ENCODE results near the gene TRAK1.

TRAK1 gene

DNA sequence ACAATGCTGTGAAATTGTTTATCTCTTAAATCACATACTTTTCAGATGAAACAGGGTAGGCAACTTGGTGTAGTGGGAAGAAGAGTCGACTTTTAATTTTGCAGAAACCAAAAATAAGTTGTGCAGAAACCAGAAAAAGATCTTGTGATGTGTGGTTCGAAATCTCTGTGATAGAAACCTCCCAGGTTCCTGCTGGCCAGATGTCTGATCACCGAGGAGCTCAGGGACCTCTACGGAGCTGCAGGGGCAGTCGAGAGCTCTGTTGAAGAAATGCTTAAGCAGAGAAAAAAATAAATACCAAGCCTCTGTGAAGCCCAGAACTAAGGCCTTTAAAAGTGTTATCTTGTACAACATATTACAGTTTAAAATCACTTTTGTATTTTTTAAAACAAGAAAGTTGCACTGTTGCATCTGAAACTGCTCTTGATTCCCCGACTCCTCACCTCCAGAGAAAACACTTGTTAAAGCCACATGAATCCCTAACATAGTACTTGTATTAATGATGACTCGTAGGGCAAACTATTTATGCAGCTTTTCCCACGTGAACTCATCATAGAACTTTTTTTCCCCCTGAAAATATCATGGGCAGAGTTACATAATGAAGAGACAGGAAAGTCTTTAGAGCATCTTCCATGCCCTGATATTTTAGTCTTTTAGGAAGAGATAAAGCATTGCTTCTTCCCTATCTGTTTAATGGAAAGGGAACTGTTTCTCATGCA, 123.6 kb downstream of the TRAK1 start:
- DNase-seq = no peak

DNA sequence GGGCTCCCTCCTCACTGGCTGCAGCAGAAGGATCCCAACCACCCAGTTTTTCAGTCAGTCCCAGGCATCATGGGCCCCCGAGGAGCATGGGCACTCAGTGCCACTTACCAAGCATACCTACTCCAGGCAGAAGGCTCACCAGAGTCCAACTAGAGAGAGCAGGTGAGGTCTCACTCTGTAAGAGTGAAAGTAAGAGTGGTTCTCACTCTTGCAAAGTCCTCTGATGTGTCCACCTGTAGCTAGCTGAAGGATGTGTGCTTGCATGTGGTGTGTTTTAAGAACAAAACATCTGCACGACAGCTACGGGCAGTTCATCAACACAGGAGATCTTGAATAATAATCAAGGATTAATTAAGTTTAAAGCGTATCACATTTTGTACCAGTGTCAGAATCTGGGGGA, 125.1 kb downstream of the TRAK1 start:
- no peak for DNase-seq

DNA sequence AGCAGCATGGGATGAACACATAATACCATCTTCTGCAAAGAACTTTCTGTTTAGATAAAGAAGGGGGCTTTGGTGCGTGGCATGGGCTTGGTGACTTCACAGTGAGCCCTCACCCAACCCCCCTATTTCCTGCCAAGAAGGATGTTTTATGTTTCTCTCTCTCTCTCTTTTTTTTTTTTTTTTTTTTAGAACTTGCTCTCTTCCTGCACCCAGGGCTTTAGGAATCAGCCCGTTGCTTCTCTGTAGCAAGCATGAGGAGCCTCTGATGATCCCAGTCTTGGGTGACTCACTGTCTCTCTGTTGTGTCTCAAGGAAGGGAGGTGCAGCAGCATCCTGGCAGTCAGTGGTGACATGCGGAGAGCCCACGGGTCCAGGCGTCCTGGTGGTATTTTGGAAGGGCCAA, 125.8 kb downstream of the TRAK1 start:
- DNase-seq = no peak

DNA sequence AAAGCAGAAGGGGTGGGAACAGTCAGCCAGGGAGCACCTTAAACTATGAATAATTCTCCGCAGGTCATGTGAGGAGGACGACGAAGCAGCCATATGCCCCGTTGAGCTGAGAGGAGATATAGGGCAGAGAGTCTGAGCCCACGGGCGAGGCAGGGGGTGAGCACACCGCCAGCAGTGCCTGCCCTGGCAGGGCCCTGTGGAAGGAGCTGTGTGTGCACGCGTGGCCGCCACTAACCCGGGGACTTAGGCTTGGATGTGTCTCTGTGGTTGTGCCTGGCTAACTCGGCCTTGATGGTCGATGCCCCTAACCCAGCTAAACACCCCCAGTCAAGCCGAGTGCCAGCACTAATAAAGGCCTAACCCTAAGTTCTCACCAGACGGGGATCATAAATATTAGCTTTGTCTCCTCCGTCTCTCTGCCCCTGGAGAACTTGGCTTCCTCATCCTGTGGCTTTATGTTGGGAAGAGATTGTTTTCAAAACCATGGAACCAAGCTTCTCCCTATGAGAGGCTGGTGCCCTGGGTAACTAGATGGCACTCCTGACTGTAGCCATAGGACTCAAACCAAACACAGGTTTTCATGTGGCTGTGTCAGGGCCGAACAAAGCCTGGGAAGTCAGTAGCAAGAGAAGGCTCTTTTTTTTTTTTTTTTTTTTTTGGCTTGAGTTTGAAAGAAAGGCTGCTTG, 129.4 kb downstream of the TRAK1 start:
- DNase-seq = no peak

DNA sequence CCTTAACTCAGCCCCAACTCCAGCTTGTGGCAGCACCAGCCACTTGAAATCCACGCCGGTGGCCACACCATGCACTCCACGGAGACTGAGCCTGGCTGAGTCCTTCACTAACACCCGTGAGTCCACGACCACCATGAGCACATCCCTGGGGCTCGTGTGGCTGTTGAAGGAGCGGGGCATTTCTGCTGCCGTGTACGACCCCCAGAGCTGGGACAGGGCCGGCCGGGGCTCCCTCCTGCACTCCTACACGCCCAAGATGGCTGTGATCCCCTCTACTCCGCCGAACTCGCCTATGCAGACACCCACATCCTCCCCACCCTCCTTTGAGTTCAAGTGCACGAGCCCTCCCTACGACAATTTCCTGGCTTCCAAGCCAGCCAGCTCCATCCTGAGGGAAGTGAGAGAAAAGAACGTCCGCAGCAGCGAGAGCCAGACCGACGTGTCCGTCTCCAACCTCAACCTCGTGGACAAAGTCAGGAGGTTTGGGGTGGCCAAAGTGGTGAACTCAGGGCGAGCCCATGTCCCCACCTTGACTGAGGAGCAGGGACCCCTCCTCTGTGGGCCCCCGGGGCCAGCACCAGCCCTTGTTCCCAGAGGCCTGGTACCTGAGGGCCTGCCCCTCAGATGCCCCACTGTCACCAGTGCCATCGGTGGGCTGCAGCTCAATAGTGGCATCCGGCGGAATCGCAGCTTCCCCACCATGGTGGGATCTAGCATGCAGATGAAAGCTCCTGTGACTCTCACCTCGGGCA, 132.0 kb downstream of the TRAK1 start:
- no peak for DNase-seq

DNA sequence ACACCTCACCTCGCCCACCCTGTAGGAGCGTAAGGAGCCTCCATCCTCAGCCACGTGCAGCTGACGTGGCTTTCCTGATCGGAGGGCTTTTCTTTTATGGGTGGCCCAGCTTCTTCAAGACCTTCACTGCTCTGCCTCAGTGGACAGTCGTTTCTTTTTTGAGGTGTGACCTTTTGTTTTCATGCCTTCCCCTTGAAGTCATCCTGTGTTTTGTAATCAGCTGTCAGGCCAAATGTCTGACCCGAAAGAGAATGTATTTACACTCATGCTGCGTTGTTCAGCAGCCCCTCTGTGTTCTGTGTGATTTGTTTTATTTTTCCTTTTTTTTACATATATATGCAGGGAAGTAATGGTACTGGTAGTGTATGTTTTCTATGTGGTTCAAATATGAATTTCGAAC, 133.0 kb downstream of the TRAK1 start:
- no peak for DNase-seq

DNA sequence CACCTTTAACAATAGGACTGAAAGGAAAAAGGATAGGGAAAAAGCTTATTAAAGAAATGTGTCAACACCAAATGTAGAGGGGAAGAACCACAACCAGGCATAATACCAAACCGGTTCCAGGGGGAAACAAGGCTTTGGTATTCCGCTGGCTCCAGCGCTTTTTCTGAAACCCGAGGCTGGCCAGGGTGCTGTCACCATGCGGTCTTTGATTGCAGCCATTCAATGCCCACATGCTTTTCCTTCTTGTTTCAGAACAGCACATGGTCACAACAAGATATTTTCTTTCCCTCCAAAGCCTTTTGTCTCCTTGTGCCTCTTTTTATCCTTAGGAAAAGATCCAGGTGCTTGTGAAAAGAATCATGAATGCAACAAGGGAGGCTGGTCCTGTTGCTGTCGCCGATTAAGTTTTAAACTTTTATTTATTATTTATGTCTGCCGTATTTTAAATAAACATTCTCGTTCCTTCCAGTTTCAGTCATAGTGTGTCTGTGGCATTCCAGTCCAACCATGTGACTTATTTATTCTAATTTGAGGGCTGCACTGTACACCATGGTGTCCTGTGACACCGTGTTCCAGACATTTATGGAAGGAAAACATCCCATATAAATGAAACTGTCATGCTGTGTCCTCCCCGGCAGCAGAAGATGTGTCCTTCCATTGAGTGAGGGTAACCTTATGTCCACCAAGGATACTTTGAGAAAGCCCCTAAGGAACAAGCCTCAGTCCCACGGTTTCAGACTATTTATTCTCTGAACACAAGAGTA, 133.7 kb downstream of the TRAK1 start:
- DNase-seq = no peak

DNA sequence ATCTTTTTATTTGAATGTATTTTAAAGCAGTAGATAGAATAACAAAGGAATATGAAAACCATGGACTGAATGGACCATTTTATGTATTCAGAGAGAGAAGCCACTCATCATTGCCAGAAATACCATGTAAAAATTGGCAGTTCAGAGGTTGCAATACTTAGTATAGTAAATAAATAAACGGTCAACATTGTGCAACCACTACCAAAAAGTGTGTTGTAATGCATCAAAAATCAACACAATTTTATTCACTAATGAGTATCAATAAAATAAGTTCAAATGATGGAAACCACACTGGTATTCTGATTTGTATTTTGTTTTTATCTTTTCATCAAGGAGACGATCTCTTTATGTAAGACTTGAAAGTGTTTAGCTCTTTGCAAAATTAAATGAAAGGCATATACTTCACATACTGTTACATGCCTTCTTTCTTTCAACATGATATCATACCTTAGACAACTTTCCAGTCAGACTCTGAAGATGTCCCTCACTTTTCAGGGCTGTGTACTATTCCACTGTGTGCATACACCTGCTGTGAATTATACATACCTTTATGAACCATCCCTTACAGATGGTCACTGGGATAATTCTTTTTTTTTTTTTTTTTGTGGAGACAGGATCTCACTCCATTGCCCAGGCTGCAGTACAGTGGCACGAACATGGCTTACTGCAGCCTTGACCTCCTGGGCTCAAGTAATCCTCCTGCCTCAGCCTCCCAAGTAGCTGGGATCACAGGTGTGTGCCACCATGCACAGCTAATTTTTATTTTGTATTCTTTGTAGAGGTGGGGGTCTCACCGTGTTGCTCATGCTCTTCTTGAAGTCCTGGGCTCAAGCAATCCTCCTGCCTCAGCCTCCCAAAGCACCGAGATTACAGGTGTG, 134.6 kb downstream of the TRAK1 start:
- no peak for DNase-seq

DNA sequence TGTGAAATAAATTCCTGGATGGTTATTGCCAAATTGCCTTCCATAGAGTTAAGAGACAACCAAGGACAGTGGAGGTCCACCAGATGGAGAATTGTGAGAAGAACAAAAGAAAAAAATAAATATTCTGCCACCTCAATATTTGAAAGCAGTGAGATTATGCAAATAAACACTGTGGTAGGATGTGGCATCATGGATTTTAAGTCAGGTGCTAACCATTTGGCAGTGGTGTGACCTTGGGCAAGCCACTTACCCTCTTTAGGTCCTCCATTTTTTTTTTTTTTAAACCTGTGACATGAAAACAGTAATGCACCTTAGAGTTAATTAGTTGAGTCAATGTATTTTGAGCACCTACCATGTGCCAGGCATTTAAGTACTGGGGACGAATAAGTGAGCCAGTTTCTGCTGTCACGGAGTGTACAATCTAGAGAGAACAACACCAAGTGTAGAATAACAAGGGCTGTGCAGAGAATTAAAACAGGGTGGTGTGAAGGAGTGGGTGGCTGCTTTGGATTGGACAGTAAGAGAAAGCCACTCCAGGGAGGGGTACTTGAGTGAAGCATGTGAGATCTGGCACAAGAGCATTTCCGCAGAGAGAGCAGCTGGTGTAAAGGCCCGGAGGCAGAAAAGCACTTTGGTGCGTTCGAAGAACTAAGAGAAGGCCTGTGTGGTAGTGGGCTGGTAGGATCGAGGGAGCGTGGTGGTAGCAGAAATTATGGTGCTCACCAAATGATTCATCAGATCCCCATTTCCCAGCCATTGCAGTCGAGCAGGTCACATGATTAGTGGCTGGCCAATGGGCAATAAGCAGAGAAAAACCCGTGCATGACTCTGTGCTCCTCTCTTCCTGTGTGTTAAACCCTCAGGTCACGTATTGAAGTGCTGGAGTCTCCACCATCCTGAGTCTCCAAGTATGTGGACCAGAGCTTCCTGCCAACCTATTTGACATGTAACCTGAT, 135.6 kb downstream of the TRAK1 start:
- no peak for DNase-seq

DNA sequence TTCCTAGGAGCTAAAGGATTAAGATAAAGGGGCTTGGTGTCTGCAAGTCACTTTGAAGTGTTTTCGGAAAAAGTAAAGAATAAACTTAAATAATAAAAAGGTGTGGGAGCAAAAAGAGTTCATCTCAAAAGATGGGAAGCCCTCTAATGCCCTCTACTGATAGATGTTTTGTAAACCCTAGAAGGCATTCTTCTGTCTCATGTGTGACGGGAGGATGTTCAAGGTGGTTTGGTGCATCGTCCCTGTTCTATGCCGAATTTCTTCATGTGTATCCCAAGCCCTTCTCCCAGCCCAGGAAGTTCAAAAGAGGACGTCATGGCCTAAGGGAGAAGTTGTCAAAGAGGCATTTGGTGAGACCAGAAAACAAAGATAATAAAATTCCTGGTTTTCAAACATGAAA, 137.6 kb downstream of the TRAK1 start:
- DNase-seq = no peak

DNA sequence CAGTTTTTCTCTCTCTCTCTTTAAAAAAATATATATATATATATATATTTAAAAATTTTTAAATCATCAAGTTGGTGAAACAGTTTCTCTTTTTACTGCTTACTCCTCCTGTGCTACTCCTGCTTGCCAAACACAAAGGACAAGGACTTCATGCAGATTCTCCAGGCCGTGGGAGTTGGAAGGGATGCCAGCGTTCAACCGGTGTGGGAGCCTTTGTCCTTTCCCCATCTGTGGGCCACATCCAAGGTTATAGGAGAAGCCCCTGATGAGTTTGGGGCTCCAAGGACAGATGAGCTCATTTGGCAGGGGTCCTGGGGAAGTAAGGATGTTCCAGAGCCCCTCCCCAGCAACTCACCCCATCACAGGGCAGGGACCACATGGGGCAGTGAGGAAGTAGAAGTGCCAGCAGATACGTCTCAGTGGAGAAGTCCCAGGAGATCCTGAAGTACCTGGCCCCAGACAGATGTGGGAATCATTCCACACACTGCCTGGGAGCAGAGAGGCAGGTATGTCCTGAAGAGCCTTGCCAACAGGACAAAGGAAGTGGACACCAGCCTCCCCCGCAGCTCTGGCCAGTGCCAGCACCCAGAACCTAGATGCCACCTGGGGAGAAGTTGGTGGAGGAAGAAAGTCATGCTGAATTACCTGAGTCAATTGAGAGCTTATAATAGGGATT, 138.2 kb downstream of the TRAK1 start:
- no peak for DNase-seq

DNA sequence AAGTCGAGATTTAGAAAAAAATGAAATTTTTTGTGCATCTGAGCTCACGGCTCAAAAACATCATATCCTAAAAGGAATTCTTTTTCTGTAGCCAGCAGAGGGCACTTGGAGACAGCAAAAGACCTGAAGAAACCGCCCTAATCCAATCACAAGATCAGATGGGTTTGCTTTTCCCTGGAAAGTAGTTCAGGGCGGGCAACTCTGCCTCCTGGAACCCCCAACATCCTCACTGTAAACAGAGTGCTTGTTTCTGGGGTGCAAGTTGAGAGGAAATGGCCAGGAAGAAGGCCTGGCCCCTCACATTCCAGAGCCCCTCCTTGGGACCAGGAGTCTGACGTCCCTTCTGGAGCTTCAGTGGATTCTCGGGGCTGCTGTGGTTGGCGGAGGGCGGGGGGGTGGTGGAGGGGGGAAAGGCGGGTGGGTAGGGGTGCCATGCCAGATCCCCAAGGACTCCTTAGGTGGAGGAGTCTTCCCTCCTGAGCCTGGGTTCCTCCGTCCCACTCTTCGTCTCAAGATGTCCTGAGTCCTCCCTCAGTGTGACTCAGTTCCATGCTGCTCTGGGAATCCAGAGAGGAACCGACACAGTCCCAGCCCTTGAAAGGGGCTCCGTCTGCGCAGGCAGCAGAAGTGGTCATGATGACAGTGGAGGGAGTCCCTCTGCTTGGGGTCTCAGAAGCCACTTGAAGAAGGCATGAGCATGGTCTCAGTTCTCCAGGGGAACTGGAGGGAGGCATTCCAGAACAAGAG, 139.0 kb downstream of the TRAK1 start:
- DNase-seq = peak; percentile 4

DNA sequence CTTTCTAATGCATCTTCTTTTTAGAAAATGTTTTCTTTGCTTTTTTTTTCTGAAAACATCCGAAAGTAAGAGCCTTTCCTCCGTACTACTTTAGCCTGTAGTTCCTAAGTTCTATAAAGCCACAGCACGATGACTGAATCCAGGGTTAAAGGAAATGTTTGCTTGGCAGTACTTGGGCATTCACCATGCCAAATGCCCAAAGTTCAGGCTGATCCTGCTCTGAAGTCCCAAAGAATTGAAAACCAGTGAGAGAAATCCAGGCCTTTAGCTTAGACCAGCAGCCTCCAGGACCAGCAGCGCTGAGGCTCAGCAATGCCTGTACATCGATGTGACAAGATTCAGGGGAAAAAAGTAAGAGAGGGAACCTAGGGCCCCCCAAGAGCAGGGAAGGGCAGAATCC, 139.7 kb downstream of the TRAK1 start:
- no peak for DNase-seq

DNA sequence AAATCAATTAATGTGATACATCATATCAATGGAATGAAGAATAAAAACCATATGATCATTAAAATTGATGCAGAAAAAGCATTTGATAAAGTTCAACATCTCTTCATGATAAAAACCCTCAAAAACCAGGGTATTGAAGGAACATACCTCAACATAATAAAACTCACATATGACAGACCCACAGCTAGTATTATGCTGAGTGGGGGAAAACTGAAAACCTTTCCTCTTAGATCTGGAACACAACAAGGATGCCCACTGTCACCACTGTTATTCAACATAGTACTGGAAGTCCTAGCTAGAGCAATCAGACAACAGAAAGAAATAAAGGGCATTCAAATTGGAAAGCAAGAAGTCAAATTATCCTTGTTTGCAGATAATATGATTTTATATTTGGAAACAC, 144.4 kb downstream of the TRAK1 start:
- no peak for DNase-seq

DNA sequence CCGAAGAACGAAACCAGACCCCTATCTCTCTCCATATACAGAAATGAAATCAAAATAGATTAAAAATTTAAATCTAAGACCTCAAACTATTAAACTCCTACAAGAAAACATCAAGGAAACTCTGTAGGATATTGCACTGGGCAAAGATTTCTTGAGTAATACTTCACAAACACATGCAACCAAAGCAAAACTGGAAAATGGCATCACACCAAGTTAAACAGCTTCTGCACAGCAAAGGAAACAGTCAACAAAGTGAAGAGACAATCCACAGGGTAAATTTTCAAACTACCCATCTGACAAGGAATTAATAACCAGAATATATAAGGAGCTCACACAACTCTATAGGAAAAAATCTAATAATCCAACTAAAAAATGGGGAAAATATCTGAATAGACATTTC, 145.5 kb downstream of the TRAK1 start:
- no peak for DNase-seq

DNA sequence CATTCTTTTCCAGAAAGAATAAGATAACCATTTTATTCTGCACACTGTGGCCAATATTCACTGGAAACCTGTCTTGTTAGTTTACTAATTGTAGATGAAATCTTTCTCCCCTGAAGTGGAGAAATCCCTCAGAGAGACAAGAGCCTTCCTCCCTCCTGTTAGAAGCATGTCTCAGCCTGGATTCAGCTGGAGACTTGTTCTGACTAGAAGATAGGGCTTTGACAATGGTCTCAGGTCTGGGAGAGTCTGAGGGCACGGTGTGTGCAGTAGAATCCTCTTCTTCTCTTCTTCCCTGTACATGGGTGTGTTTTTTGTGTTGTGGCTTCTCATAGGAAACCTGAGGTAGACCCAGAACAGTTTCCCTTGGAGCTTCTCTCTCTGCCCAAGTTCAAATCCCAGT, 154.9 kb downstream of the TRAK1 start:
- no peak for DNase-seq

DNA sequence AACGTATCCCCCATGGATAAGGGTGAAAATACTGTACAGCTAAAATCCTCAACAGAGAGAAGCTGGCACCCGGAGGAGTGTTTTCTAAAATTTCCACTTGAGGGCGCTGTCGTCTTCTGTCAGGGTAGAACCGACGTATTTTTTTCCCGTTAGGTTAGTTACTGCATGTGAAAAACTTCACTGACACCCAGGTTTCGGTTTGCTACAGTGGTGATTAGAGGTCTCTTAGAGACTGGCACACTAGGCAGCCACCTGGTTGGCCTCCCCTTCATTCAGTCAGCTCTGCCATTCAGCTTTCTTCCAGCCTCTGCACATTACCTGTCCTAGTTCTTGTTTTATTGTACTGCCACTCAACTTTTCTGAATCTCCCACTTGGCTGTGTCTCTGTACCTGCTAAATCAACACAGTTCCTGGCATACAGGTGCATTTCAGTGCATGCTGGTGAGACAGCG, 156.4 kb downstream of the TRAK1 start:
- no peak for DNase-seq

DNA sequence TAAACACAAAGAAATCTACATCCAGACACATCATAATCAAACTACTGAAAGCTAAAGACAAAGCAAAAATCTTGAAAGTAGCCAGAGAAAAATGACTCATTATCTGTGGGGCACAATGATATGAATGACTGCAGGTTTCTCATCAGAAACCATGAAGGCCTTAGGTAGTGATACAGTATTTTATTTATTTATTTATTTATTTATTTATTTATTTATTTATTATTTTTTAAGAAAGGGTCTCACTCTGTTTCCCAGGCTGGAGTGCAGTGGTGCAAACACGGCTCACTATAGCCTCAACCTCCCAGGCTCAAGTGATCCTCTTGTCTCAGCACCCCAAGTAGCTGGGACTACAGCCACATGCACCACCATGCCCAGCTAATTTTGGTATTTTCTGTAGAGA, 159.6 kb downstream of the TRAK1 start:
- DNase-seq = no peak

DNA sequence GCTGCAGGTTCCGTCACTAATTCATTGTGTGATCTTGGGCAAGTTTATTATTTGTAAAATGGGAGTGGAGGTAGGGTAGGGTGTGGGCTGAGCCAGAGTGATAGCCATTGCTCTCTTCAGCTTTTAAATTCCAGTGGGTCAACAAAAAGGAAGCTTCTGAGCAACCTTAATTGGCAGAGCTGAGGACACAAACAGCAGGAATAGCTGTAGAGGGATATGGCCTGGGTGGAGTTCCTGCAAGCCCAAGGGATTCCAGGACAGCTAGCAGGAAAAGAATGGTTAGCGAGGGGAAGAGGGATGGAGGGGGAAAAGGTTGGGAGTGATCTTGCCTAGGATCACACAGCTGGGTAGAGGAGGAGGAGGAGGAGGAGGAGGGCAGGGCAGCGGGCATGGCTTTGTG, 163.4 kb downstream of the TRAK1 start:
- DNase-seq = no peak

All from NCI-H446 treated with DMSO at 0.1 percent for 48 hours (cell line).